Activated CD4-positive, alpha-beta T cell treated with anti-CD3 and anti-CD28 coated beads for 48 hours (primary cell): ENCODE results near the gene PGA4.
"Not testable (repeated sequence)": the region's sequence is repeated elsewhere in the genome, so short reads cannot be mapped to it uniquely, and the experiment has no call there.

Experiments used
- DNase-seq: peaks from one replicate; pipeline ENCODE4 v3.0.0-alpha.2; 2020

The PGA4 gene

GRCh38 chr11:61252332-61252731, 30.2 kb downstream of the PGA4 start:
- not testable (repeated sequence) for DNase-seq

- DNase-seq: peak; percentile 77
Measured at GRCh38 chr11:61254403-61255025, 32.4 kb downstream of the PGA4 start.

DNA sequence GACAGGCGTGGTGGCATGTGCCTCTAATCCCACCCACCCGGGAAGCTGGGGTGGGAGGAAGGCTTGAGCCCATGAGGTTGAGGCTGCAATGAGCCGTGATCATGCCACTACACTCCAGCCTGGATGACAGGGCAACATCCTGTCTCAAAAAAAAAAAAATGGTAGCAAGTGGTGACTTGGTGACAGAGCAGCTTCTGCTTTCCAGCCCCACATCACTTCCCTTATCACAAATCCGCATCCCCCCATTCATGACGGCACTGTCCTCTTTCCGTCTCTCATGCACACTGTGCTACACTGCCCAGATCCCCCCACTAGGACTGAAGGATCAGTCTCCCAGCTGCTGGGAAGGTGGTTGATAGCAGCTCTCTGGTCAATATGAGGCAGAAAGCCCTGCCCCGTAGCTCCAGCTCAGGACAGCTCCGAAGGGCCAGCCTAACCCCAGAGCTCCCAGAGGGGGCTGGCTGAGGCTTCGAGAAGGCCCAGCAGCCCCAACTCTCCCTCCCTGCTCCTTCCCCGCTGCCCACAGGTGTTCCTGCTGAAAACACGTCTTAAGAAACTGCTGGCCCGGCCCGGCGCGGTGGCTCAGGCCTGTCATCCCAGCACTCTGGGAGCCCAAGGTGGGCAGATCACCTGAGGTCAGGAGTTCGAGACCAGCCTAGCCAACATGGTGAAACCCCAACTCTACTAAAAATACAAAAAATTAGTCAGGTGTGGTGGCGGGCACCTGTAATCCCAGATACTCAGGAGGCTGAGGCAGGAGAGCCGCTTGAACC, 34.7 kb downstream of the PGA4 start:
- no peak for DNase-seq

DNA sequence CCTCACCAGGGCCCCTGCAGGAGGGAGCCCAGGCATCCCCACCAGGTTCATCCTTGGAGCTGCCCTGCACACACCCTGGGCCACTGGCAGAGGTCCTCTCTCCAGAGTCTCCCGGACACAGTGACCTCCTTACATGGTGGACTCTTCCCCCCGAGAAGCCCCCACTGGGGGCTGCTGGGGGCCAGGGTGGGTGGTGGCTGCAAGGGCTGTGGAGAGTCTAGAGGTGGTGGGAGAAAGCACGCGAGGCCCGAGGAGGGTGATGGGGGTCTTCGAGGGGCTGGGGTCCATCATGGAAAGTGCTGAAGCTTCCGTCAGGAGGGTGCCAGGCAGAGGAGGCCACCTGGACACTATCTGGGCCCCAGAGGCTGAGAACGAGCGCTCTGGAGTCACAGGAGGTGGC, 36.4 kb downstream of the PGA4 start:
- no peak for DNase-seq

GRCh38 chr11:61259363-61259762, 37.2 kb downstream of the PGA4 start:
- no peak for DNase-seq

DNA sequence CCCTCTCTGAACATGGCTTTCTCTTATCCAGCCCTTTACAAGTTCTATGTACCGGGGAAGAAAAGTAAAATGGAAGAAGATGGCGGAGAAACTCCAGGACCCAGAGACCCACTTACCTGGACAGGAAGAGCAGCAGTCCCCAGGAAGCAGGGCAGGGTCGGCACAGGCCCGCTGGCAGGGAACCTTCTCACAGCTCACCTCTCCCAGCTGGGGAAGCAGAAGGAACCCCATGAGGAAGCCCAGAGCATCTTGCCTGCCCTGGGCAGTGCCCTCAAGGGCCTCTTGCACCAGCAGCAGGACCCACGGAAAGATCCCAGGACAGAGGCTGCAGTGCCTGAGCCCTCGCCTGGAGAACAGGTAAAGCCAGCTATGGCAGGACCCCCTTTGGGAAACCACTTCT, 42.2 kb downstream of the PGA4 start:
- no peak for DNase-seq

GRCh38 chr11:61264795-61265194, 42.6 kb downstream of the PGA4 start:
- DNase-seq: no peak

DNA sequence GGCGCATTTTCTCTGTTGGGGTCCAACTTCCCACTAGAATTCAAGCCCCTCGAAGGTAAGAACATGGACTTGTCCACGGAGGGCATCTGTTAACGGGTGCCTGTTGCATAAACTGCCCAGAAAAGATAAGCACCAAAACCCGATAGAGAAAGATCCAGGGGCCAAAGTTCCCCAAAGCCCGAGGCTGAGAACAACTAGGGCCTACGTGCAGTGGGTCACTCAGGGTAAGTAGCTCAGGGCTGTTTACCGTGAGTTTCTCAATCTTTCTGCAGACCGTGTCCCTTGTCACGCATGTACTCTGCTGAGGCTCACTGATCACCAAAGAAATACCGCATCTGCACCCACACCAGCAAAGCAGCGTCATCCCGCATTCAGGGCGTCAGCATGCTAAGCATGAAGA, 43.2 kb downstream of the PGA4 start:
- DNase-seq: no peak

DNA sequence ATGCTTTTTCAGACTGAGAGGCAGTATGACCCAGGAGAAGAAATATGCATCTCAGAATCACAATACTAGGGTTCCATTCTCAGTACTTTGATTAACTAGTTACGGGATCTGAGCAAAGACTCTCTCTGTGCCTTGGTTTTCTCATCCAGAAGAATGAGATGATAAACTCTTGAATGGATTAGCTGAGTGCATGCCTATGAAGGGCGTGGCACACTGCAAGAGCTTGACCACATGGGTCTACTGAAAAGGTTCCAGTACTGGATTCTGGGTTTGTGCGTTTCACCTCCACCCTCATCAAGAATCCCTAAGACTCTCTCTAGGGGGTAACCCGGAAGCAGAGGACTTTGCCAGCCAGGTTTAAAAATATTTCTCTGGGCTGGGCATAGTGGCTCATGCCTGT, 44.5 kb downstream of the PGA4 start:
- no peak for DNase-seq

GRCh38 chr11:61267437-61267841, 45.3 kb downstream of the PGA4 start:
- DNase-seq: no peak

GRCh38 chr11:61268588-61269250, 46.6 kb downstream of the PGA4 start:
- no peak for DNase-seq

GRCh38 chr11:61270354-61271076, 48.4 kb downstream of the PGA4 start:
- no peak for DNase-seq

- DNase-seq: no peak
Measured at GRCh38 chr11:61272731-61273130, 50.6 kb downstream of the PGA4 start.

GRCh38 chr11:61273178-61274078, 51.3 kb downstream of the PGA4 start:
- DNase-seq: no peak

DNA sequence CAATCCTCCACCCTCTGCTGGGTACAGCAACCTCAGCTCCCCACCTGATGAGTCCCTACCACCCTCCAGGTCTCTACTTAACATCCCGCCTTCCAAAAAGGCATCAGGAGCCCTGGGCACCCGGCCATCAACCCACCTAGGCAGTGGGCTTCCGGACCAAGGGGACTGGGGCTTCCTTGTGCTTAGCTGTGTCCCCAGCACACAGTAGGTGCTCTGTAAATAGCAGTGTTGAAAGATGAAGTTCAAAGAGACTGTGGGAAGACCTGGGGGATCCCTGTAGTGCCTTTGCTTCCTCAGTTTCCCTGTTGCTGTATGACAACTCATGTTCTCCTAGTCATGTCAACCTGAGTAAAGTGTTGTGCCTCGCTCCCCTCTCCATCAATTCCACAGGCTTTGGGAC, 51.9 kb downstream of the PGA4 start:
- DNase-seq: no peak

DNA sequence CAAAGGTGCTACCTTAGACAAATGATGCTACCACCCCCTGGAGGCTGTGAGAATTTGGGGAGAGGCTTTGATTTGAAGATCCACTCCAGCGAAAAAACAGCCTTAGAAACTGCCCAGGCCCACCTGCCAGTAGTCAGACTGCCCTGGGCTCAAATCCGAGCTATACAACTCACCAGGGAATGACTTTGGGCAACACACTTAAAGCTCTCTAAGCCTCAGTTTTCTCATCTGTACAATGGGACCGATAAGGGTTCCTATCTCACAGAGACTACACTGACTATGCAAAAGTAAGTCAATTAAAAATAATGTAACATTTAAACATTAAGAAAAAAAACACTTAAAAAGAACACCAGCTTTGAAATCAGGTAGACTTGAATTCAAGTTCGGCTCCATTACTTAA, 53.0 kb downstream of the PGA4 start:
- DNase-seq: no peak

DNA sequence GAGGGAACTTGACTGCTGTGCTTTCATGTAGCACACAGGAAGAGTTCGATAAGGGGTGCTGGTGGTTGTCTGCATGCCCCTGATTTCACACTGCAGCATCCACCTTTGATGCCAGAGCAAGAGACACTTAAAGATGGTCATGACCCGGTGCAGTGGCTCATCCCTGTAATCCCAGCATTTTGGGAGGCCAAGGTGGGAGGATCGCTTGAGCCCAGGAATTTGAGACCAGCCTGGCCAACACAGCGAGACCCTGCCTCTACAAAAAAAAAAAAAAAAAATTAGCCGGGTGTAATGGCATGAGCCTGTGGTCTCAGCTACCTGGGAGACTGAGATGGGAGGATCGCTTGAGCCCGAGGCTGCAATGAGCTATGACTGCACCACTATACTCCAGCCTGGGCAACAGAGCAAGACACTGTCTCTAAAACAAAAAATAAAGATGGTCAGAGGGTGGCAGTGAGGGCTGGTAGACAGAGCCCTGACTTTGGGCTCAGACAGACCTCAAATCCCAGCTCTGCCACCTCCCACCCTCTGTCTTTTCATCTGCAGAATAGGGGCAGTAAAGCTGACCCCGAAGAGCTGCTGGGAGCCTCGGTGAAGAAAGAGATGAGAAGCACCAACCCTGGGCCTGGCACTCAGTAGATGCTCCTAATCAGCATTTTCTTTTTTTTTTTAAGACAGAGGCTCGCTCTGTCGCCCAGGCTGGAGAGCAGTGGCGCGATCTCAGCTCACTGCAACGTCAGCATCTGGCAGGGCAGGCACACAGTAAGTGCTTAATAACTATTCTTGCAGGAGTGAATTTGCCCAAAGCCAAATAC, 55.2 kb downstream of the PGA4 start:
- DNase-seq: no peak

DNA sequence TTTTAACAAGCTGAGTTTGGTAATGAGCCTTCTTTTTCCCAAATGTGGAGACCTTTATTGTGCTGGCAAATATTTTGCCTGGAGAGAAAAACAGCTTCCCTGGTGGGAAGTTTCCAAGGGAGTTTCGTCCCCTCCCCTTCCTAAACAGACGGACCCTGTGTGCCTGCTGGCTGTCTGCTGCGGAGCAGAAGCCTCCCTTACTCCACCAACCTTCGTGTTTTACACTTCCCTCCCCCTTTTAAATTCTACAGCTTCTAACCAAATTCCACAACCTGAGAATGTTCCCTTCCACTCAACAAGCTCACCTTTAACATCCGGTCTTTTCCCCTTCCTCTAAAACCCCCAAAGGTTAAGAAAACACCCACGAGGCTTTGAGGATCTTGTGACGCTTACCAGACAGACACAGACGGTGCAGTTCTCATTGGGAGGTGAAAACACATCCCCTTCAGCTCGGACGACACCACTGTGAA, 55.9 kb downstream of the PGA4 start:
- DNase-seq: no peak

DNA sequence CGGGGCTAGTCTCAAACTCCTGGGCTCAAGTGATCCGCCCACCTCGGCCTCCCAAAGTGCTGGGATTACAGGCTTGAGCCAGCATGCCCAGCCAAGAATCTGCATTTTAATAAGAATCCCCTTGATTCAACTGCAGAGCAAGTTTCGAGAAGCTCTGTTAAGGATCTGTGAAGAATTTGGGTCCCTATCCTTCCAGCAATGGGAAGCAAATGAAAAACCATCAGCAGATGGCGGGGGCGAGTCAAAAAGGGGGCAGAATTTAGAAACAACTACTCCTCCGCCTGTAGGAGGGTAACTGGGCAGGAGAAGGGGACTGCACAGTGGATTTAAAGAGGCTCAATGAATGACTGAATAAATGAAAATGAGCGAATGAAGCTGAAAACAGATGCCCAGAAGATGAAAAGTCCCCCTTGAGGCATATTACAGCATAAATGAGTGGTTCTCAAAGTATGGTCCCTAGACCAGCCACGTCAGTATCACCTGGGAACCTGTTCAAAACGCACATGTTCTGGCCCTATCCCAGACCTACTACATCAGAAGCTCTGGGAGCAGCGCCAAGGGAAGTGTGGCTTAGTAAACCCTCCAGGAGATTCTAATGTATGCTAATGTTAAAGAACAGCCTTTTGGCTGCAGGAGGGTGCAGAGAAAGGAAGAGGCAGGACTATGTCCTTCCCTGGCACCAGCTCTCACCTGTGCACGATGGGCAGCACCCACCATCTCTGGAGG, 58.0 kb downstream of the PGA4 start:
- DNase-seq: no peak

DNA sequence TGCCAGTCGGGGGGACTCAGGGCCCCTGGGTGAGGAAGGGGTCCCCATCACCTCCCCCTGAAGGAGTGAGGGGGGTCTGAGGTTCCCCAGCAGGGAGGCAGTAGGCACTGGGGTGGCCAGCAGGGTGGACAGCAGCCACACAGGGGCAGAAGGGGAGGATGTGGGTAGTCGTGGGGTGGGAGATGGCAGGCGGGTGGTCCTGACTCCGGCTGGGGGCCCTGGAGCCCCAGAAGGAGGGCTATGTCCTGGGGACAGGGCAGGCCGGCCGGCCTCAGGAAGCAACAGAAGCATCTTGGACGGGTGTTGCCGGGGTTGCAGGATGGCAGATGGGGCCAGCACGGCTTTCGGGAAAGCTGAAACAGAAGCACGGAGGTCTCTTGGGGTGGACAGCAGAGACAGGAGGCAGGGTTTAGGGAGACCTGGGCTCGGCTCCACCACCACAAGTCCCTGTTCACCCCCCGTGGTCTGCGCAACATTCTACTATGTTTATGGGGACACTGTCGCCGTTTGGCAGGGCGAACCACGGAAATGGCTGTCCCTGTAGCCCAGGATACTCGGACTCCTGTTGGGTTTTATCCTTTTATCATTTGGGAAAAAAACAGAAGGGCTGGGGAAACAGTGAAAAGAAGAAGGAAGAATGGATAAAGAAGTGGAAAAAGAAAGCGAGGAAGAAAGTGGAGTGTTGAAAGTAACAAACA, 58.9 kb downstream of the PGA4 start:
- DNase-seq: no peak
